RWPE2 (cell line): ENCODE measurements around the gene AQR.
"Not testable (repeated sequence)": the region's sequence is repeated elsewhere in the genome, so short reads cannot be mapped to it uniquely, and the experiment has no call there.

Experiments used
- ATAC-seq: fragments of 200-7000 bp; cut with Tn5 transposase; 3 replicates; pipeline ENCODE4 v1.9.1; 2021; ENCODE audit warnings: low read depth
- DNase-seq: peaks from one replicate; pipeline ENCODE4 v3.0.0-alpha.2; 2020; ENCODE audit warnings: low spot score
- H3K27ac ChIP-seq: fragments of 450-650 bp; 2 replicates; pipeline ENCODE4 v1.5.1; 2017; ENCODE audit warnings: mild to moderate bottlenecking; ENCODE audit not compliant: poor library complexity, severe bottlenecking
- H3K27me3 ChIP-seq: fragments of 250-450 bp; sonication (Bioruptor Pico); 2 replicates; pipeline ENCODE4 v1.5.1; 2021; ENCODE audit warnings: mild to moderate bottlenecking, moderate library complexity; ENCODE audit not compliant: insufficient read depth, poor library complexity, severe bottlenecking
- H3K36me3 ChIP-seq: fragments of 250-450 bp; sonication (Bioruptor Pico); 2 replicates; pipeline ENCODE4 v1.5.1; 2020; ENCODE audit warnings: low read depth, mild to moderate bottlenecking, moderate library complexity
- H3K4me1 ChIP-seq: fragments of 250-450 bp; sonication (Bioruptor Pico); 2 replicates; pipeline ENCODE4 v1.5.1; 2021; ENCODE audit warnings: mild to moderate bottlenecking, moderate library complexity; ENCODE audit not compliant: insufficient read depth, poor library complexity, severe bottlenecking
- H3K4me3 ChIP-seq: fragments of 250-450 bp; sonication (Bioruptor Pico); 2 replicates; pipeline ENCODE4 v1.5.1; 2021; ENCODE audit warnings: mild to moderate bottlenecking, moderate library complexity; ENCODE audit not compliant: severe bottlenecking
- H3K9me3 ChIP-seq: fragments of 250-450 bp; sonication (Bioruptor Pico); 2 replicates; pipeline ENCODE4 v1.5.1; 2021; ENCODE audit warnings: mild to moderate bottlenecking, moderate library complexity; ENCODE audit not compliant: severe bottlenecking
- CTCF ChIP-seq: fragments of 450-650 bp; IDR thresholded peaks from one replicate; pipeline ENCODE4 v1.5.1; 2017; ENCODE audit warnings: mild to moderate bottlenecking, moderate library complexity; ENCODE audit not compliant: poor library complexity, severe bottlenecking

The AQR gene

GRCh38 chr15:34944936-34945335, 24.6 kb downstream of the AQR start:
- DNase-seq (no peak), ATAC-seq (no peak)
- Histone ChIP-seq H3K36me3 (peaks cover 71% of the 10 kb centered on the region), H3K9me3 (no peaks in the 10 kb centered on the region), H3K4me3 (no peak overlapping the region), H3K27me3 (no peaks in the 10 kb centered on the region), H3K27ac (no peak overlapping the region), H3K4me1 (no peaks in the 10 kb centered on the region)
- no peak for TF ChIP-seq CTCF

GRCh38 chr15:34943711-34944110, 25.8 kb downstream of the AQR start:
- DNase-seq: no peak
- peaks cover 83% of the 10 kb centered on the region for H3K36me3 ChIP-seq

GRCh38 chr15:34943264-34943663, 26.3 kb downstream of the AQR start:
- not testable (repeated sequence) for H3K27me3 ChIP-seq, H3K9me3 ChIP-seq, H3K27ac ChIP-seq, H3K4me1 ChIP-seq, DNase-seq, H3K4me3 ChIP-seq, ATAC-seq
- H3K36me3 ChIP-seq: peaks cover 85% of the 10 kb centered on the region

More at GRCh38 chr15:34943711-34944110, 25.8 kb downstream of the AQR start:
- Histone ChIP-seq H3K4me1 (no peaks in the 10 kb centered on the region), H3K27me3 (no peaks in the 10 kb centered on the region), H3K9me3 (no peaks in the 10 kb centered on the region), H3K27ac (no peak overlapping the region), H3K4me3 (no peak overlapping the region)
- ATAC-seq: no peak
- TF ChIP-seq CTCF: no peak

- ATAC-seq (no peak), DNase-seq (no peak)
- no peak for TF ChIP-seq CTCF
- Histone ChIP-seq H3K9me3 (no peaks in the 10 kb centered on the region), H3K27me3 (no peaks in the 10 kb centered on the region), H3K27ac (no peak overlapping the region), H3K4me3 (no peak overlapping the region), H3K36me3 (peaks cover 85% of the 10 kb centered on the region), H3K4me1 (no peaks in the 10 kb centered on the region)
These were observed 27.2 kb downstream of the AQR start for GRCh38 chr15:34942363-34942762.

- ATAC-seq (no peak), DNase-seq (no peak)
- H3K4me3 ChIP-seq: no peak overlapping the region
- TF ChIP-seq CTCF: no peak
- H3K27ac ChIP-seq: no peak overlapping the region
- no peaks in the 10 kb centered on the region for H3K4me1 ChIP-seq
- H3K9me3 ChIP-seq: no peaks in the 10 kb centered on the region
- H3K27me3 ChIP-seq: no peaks in the 10 kb centered on the region
- peaks cover 91% of the 10 kb centered on the region for H3K36me3 ChIP-seq
These were observed 27.7 kb downstream of the AQR start for GRCh38 chr15:34941831-34942230.
